IMR-90 (cell line): ENCODE data around the gene SLC38A9. TPM values are rescaled to one million over a fixed set of nuclear protein-coding genes. Genes with fewer than 3 reads are reported as not detected.

Experiments used
- ATAC-seq: fragments of 200-7000 bp; cut with Tn5 transposase; 2 replicates; pipeline ENCODE4 v1.9.1; 2020; ENCODE audit warnings: low read depth, mild to moderate bottlenecking, moderate library complexity
- BruUV-seq: library from RNA; stranded (reverse); fragments of 400-500 nt; replicated peaks from 2 replicates; lab custom pipeline; 2021; lab: Mats Ljungman, UMichigan
- CTCF ChIA-PET: fragments of 300-600 bp; formaldehyde crosslinking; extraction: SDS; loops from one replicate; lab custom pipeline; 2021; ENCODE audit warnings: antibody characterized with exemption; lab: Yijun Ruan, JAX
- POLR2A ChIA-PET: fragments of 300-600 bp; sonication (Branson Sonifier 250); formaldehyde crosslinking; loops from one replicate; lab custom pipeline; 2022; ENCODE audit warnings: antibody characterized with exemption; ENCODE audit not compliant: unreplicated experiment; lab: Charles Lee
- DNase-seq: peaks from one replicate; pipeline ENCODE4 v3.0.0; 2013
- H2AFZ ChIP-seq: replicated peaks from 2 replicates; pipeline ENCODE3; 2013; ENCODE audit warnings: low read length, mild to moderate bottlenecking; ENCODE audit not compliant: poor library complexity
- H2AK5ac ChIP-seq: 2 replicates; pipeline ENCODE4 v1.6.1; 2013; ENCODE audit warnings: low read depth, low read length, inconsistent platforms
- H2AK9ac ChIP-seq: replicated peaks from 2 replicates; pipeline ENCODE3; 2013; ENCODE audit warnings: mild to moderate bottlenecking, low read depth, low read length, moderate library complexity; ENCODE audit not compliant: poor library complexity
- H2BK120ac ChIP-seq: 2 replicates; pipeline ENCODE4 v1.6.1; 2013; ENCODE audit warnings: low read depth, low read length, inconsistent platforms
- H2BK15ac ChIP-seq: 3 replicates; pipeline ENCODE4 v1.6.1; 2013; ENCODE audit warnings: low read depth, low read length, inconsistent platforms
- H2BK20ac ChIP-seq: 2 replicates; pipeline ENCODE4 v1.6.1; 2013; ENCODE audit warnings: low read depth, mild to moderate bottlenecking, inconsistent platforms, low read length, moderate library complexity
- H2BK5ac ChIP-seq: 2 replicates; pipeline ENCODE4 v1.6.1; 2013; ENCODE audit warnings: mild to moderate bottlenecking, low read depth, low read length, inconsistent platforms; ENCODE audit not compliant: poor library complexity, severe bottlenecking
- H3K14ac ChIP-seq: replicated peaks from 2 replicates; pipeline ENCODE4 v1.6.1; 2013; ENCODE audit warnings: low read depth, low read length, inconsistent platforms
- H3K18ac ChIP-seq: 2 replicates; pipeline ENCODE4 v1.6.1; 2013; ENCODE audit warnings: low read depth, low read length, control low read depth
- H3K23ac ChIP-seq: 2 replicates; pipeline ENCODE4 v1.6.1; 2013; ENCODE audit warnings: low read depth, low read length, inconsistent platforms
- H3K27ac ChIP-seq: 2 replicates; pipeline ENCODE4 v1.5.1; 2013; ENCODE audit warnings: mild to moderate bottlenecking, control low read depth, low read length; ENCODE audit not compliant: insufficient read depth
- H3K27me3 ChIP-seq: 2 replicates; pipeline ENCODE4 v1.6.1; 2013; ENCODE audit warnings: low read length; ENCODE audit not compliant: control insufficient read depth, insufficient read depth
- H3K36me3 ChIP-seq: 2 replicates; pipeline ENCODE4 v1.6.1; 2013; ENCODE audit warnings: low read length, mixed read lengths; ENCODE audit not compliant: control insufficient read depth, insufficient read depth
- H3K4ac ChIP-seq: 2 replicates; pipeline ENCODE4 v1.6.1; 2013; ENCODE audit warnings: low read depth, low read length, inconsistent platforms
- H3K4me1 ChIP-seq: 2 replicates; pipeline ENCODE4 v1.6.1; 2013; ENCODE audit warnings: low read length, mixed read lengths; ENCODE audit not compliant: control insufficient read depth, insufficient read depth
- H3K4me2 ChIP-seq: 2 replicates; pipeline ENCODE4 v1.6.1; 2013; ENCODE audit warnings: low read depth, mild to moderate bottlenecking, control low read depth, low read length, moderate library complexity
- H3K4me3 ChIP-seq: 2 replicates; pipeline ENCODE4 v1.5.1; 2013; ENCODE audit warnings: low read depth, mild to moderate bottlenecking, control low read depth, low read length, moderate library complexity; ENCODE audit not compliant: insufficient read depth
- H3K56ac ChIP-seq: 2 replicates; pipeline ENCODE4 v1.6.1; 2013; ENCODE audit warnings: low read length, inconsistent platforms; ENCODE audit not compliant: insufficient read depth; ENCODE audit errors: extremely low read depth
- H3K79me1 ChIP-seq, 2 experiments: 2 replicates each; pipeline ENCODE4 v1.6.1; 2013; ENCODE audit warnings: low read length in 2 of 2, inconsistent platforms in 1 of 2, low read depth in 1 of 2
- H3K9ac ChIP-seq: 2 replicates; pipeline ENCODE4 v1.6.1; 2013; ENCODE audit warnings: low read depth, low read length, control low read depth
- H3K9me1 ChIP-seq: 2 replicates; pipeline ENCODE4 v1.6.1; 2013; ENCODE audit warnings: low read length, inconsistent platforms; ENCODE audit not compliant: insufficient read depth
- H3K9me3 ChIP-seq: 2 replicates; pipeline ENCODE4 v1.6.1; 2013; ENCODE audit warnings: low read length; ENCODE audit not compliant: control insufficient read depth, insufficient read depth
- H4K20me1 ChIP-seq: 2 replicates; pipeline ENCODE4 v1.6.1; 2013; ENCODE audit warnings: low read length, inconsistent platforms; ENCODE audit not compliant: insufficient read depth
- H4K5ac ChIP-seq: 2 replicates; pipeline ENCODE4 v1.6.1; 2013; ENCODE audit warnings: mild to moderate bottlenecking, low read depth, low read length, control low read depth
- H4K8ac ChIP-seq, 2 experiments: 2 replicates each; pipeline ENCODE4 v1.6.1; 2013; ENCODE audit warnings: low read depth in 2 of 2, low read length in 2 of 2, control low read depth in 1 of 2, inconsistent platforms in 1 of 2
- H4K91ac ChIP-seq: 2 replicates; pipeline ENCODE4 v1.6.1; 2013; ENCODE audit warnings: low read depth, low read length, inconsistent platforms; ENCODE audit not compliant: insufficient read depth
- BHLHE40 ChIP-seq: fragments of 150-350 bp; IDR thresholded peaks from 2 replicates; pipeline ENCODE4 v1.6.1; 2016; ENCODE audit warnings: mild to moderate bottlenecking, low read depth, low read length
- CEBPB ChIP-seq: IDR thresholded peaks from 2 replicates; pipeline ENCODE4 v1.6.1; 2012; ENCODE audit warnings: low read depth, low read length, improper control_type of control experiment
- CHD1 ChIP-seq: IDR thresholded peaks from 2 replicates; pipeline ENCODE4 v1.6.1; 2012; ENCODE audit warnings: low read depth, low read length, improper control_type of control experiment
- FOS ChIP-seq: fragments of 150-350 bp; IDR thresholded peaks from 2 replicates; pipeline ENCODE4 v1.6.1; 2016; ENCODE audit warnings: low read depth, low read length
- MAFK ChIP-seq: IDR thresholded peaks from 2 replicates; pipeline ENCODE4 v1.6.1; 2012; ENCODE audit warnings: low read depth, low read length, improper control_type of control experiment
- MAZ ChIP-seq: IDR thresholded peaks from 2 replicates; pipeline ENCODE4 v1.6.1; 2012; ENCODE audit warnings: low read depth, mild to moderate bottlenecking, low read length, improper control_type of control experiment, moderate library complexity, borderline replicate concordance
- MXI1 ChIP-seq: IDR thresholded peaks from 2 replicates; pipeline ENCODE4 v1.6.1; 2012; ENCODE audit warnings: low read depth, mild to moderate bottlenecking, low read length, moderate library complexity, borderline replicate concordance
- NFE2L2 ChIP-seq: fragments of 150-350 bp; IDR thresholded peaks from 2 replicates; pipeline ENCODE4 v1.6.1; 2016; ENCODE audit warnings: low read depth, mild to moderate bottlenecking, low read length
- POLR2A ChIP-seq: IDR thresholded peaks from 2 replicates; pipeline ENCODE4 v1.6.1; 2012; ENCODE audit warnings: mild to moderate bottlenecking, low read depth, low read length
- RAD21 ChIP-seq: IDR thresholded peaks from 2 replicates; pipeline ENCODE4 v1.6.1; 2012; ENCODE audit warnings: low read length, improper control_type of control experiment
- RCOR1 ChIP-seq: IDR thresholded peaks from 2 replicates; pipeline ENCODE4 v1.6.1; 2012; ENCODE audit warnings: mild to moderate bottlenecking, low read length, improper control_type of control experiment; ENCODE audit not compliant: insufficient replicate concordance
- RFX5 ChIP-seq: IDR thresholded peaks from 2 replicates; pipeline ENCODE4 v1.8.0; 2012; ENCODE audit warnings: low read depth, mild to moderate bottlenecking, low read length, moderate library complexity
- SMC3 ChIP-seq: fragments of 150-350 bp; IDR thresholded peaks from 2 replicates; pipeline ENCODE4 v1.6.1; 2016; ENCODE audit warnings: low read depth, mild to moderate bottlenecking, antibody characterized with exemption, low read length, moderate library complexity
- WGBS, 2 experiments: methylation state at CpG; one replicate each; pipeline versions ENCODE4 v1.1.5 to v1.1.7; 2013; ENCODE audit warnings: missing lambda C conversion rate in 2 of 2; ENCODE audit not compliant: insufficient read length in 1 of 2; ENCODE audit errors: extremely low coverage in 2 of 2; 5-methylcytosine and 5-hydroxymethylcytosine counted together
- dilution Hi-C: fragments of 300-500 bp; cut with HindIII; formaldehyde crosslinking; loops from one replicate; pipeline ENCODE4 v1.14.3; 2018; ENCODE audit warnings: low sequenced_read_pairs; ENCODE audit not compliant: unreplicated experiment
- in situ Hi-C: fragments of 300-500 bp; cut with MboI; formaldehyde crosslinking; loops from 3 replicates; pipeline ENCODE4 v1.14.3; 2019; ENCODE audit warnings: low sequenced_read_pairs, inconsistent platforms, mixed read lengths
- intact Hi-C: fragments of 100-400 bp; cut with micrococcal nuclease; formaldehyde crosslinking; loops from 2 replicates; pipeline ENCODE4 v1.10.0; 2022
- polyA plus RNA-seq, 3 experiments: library from polyadenylated mRNA; depleted of rRNA; stranded (reverse); fragments of >200 nt; gene quantifications; 2 replicates each; pipeline ENCODE4 v1.2.3, GENCODE V29; 2012; ENCODE audit warnings: low replicate concordance in 1 of 3
- total RNA-seq: library from RNA; depleted of rRNA; stranded (reverse); fragments of >200 nt; gene quantifications from 2 replicates; pipeline ENCODE4 v1.2.3, GENCODE V29; 2012
- TF ChIP-seq, protein P1 (sequence below): fragments of 150-350 bp; IDR thresholded peaks from 2 replicates; pipeline ENCODE4 v1.6.1; 2016; ENCODE audit warnings: low read depth, mild to moderate bottlenecking, low read length, moderate library complexity, borderline replicate concordance
- TF ChIP-seq, protein P2 (sequence below): fragments of 150-350 bp; IDR thresholded peaks from 2 replicates; pipeline ENCODE4 v1.6.1; 2017; ENCODE audit warnings: mild to moderate bottlenecking, antibody characterized with exemption, low read length, low read depth
- TF ChIP-seq, protein P3 (sequence below): conservative IDR thresholded peaks from 2 replicates; pipeline ENCODE4 v1.5.1; 2012; ENCODE audit warnings: mild to moderate bottlenecking, low read depth, low read length, improper control_type of control experiment

Gene SLC38A9
- total and polyA plus RNA-seq, 2 of the 4 experiments (the other 2 are of a cell fraction), result 10.5 to 24.2 TPM

DNA sequence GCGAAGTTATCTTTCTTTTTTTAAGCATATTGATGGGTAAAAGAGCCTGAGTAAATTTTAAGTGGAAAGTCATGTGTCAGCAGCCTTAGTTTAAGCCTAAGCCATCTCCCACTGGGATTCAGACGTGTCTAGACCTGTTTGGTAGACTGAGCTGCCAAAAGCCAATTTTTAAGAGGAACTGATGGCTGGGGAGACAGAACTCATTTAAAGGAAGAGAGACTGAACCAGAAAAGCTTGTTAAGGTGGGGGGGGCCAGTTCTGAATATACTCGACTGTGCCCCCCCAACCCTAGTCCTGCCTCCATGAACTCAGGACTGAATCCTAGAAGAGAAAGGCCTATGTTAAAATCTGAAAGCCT, 119.0 kb downstream of the SLC38A9 start:
- Histone ChIP-seq H3K27ac (no peak overlapping the region), H3K56ac (no peak overlapping the region), H3K23ac (no peak overlapping the region), H2AK9ac (no peak overlapping the region), H3K9me1 (peaks cover 10% of the 10 kb centered on the region), H4K91ac (no peak overlapping the region), H3K79me1 (no peaks in the 10 kb centered on the region), H3K4ac (no peak overlapping the region), H4K5ac (no peak overlapping the region), H3K4me2 (no peak overlapping the region), H3K4me3 (no peak overlapping the region), H3K4me1 (peaks cover 8% of the 10 kb centered on the region), H2AK5ac (no peak overlapping the region), H3K36me3 (no peaks in the 10 kb centered on the region), H2BK120ac (no peak overlapping the region), H3K27me3 (peaks cover 2% of the 10 kb centered on the region; the same call in 1 of the 2 replicates), H2AFZ (no peak overlapping the region), H4K20me1 (no peaks in the 10 kb centered on the region), H2BK5ac (no peak overlapping the region), H3K9ac (no peak overlapping the region), H3K14ac (no peak overlapping the region), H4K8ac (no peak overlapping the region), H3K9me3 (no peaks in the 10 kb centered on the region), H3K18ac (no peak overlapping the region), H2BK15ac (no peak overlapping the region; the same call in 2 of the 3 replicates), H2BK20ac (no peak overlapping the region)
- DNase-seq (no peak), ATAC-seq (no peak)
- dilution Hi-C loops, result no loop called here
- in situ Hi-C loops, result no loop called here
- 80% methylated on average over 1 of the region's 3 CpGs; no CpG with 5 or more reads in 1 of the 2 experiments for WGBS, 2 experiments
- intact Hi-C loops, result no loop called here
- ChIA-PET CTCF (no interaction called here), POLR2A (interaction anchor here (0.7 kb wide), 1 partner anchor 8 kb away, joined by 3 read pairs; no protein-coding TSS in a partner anchor)
- no TSS peak for BruUV-seq
- TF ChIP-seq CHD1, result no peak
- TF ChIP-seq, protein P1, sequence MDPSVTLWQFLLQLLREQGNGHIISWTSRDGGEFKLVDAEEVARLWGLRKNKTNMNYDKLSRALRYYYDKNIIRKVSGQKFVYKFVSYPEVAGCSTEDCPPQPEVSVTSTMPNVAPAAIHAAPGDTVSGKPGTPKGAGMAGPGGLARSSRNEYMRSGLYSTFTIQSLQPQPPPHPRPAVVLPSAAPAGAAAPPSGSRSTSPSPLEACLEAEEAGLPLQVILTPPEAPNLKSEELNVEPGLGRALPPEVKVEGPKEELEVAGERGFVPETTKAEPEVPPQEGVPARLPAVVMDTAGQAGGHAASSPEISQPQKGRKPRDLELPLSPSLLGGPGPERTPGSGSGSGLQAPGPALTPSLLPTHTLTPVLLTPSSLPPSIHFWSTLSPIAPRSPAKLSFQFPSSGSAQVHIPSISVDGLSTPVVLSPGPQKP, result no peak
- TF ChIP-seq, protein P2, sequence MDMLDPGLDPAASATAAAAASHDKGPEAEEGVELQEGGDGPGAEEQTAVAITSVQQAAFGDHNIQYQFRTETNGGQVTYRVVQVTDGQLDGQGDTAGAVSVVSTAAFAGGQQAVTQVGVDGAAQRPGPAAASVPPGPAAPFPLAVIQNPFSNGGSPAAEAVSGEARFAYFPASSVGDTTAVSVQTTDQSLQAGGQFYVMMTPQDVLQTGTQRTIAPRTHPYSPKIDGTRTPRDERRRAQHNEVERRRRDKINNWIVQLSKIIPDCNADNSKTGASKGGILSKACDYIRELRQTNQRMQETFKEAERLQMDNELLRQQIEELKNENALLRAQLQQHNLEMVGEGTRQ, result no peak
- no peak for TF ChIP-seq RFX5
- TF ChIP-seq FOS, result no peak
- TF ChIP-seq BHLHE40, result no peak
- no peak for TF ChIP-seq MAZ
- no peak for TF ChIP-seq POLR2A
- TF ChIP-seq RAD21, result no peak
- no peak for TF ChIP-seq SMC3
- no peak for TF ChIP-seq CEBPB
- no peak for TF ChIP-seq RCOR1
- TF ChIP-seq, protein P3, sequence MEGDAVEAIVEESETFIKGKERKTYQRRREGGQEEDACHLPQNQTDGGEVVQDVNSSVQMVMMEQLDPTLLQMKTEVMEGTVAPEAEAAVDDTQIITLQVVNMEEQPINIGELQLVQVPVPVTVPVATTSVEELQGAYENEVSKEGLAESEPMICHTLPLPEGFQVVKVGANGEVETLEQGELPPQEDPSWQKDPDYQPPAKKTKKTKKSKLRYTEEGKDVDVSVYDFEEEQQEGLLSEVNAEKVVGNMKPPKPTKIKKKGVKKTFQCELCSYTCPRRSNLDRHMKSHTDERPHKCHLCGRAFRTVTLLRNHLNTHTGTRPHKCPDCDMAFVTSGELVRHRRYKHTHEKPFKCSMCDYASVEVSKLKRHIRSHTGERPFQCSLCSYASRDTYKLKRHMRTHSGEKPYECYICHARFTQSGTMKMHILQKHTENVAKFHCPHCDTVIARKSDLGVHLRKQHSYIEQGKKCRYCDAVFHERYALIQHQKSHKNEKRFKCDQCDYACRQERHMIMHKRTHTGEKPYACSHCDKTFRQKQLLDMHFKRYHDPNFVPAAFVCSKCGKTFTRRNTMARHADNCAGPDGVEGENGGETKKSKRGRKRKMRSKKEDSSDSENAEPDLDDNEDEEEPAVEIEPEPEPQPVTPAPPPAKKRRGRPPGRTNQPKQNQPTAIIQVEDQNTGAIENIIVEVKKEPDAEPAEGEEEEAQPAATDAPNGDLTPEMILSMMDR, result no peak
- TF ChIP-seq MXI1, result no peak
- TF ChIP-seq NFE2L2, result no peak
- TF ChIP-seq MAFK, result no peak
